GM12878 (cell line): ENCODE results near the gene RRAS. TPM values are rescaled to one million over a fixed set of nuclear protein-coding genes. Genes with fewer than 3 reads are reported as not detected.

ENCODE experiments used
- ATAC-seq: fragments of 200-7000 bp; cut with Tn5 transposase; 3 replicates; pipeline ENCODE4 v1.9.1; 2020; ENCODE audit warnings: mild to moderate bottlenecking, moderate library complexity
- BruUV-seq: library from RNA; stranded (reverse); fragments of 400-500 nt; replicated peaks from 2 replicates; lab custom pipeline; 2021; lab: Mats Ljungman, UMichigan
- CTCF ChIA-PET: fragments of 300-600 bp; sonication (Branson Sonifier 250); formaldehyde crosslinking; extraction: SDS; loops from one replicate; lab custom pipeline; 2021; ENCODE audit warnings: inconsistent platforms; lab: Yijun Ruan, JAX
- POLR2A ChIA-PET: fragments of 350-600 bp; formaldehyde crosslinking; extraction: SDS; loops from one replicate; lab custom pipeline; 2021; ENCODE audit warnings: inconsistent platforms; lab: Charles Lee
- RAD21 ChIA-PET: fragments of 300-600 bp; sonication (Branson Sonifier 250); formaldehyde crosslinking; loops from one replicate; lab custom pipeline; 2023; ENCODE audit warnings: antibody characterized with exemption; ENCODE audit not compliant: unreplicated experiment; lab: Charles Lee
- SMC1A ChIA-PET: fragments of 300-600 bp; sonication (Branson Sonifier 250); formaldehyde crosslinking; loops from one replicate; lab custom pipeline; 2023; ENCODE audit not compliant: unreplicated experiment, uncharacterized antibody; lab: Charles Lee
- DNase-seq: peaks from one replicate; pipeline ENCODE4 v3.0.0-alpha.2; 2011; ENCODE audit warnings: low read depth, low spot score
- FAIRE-seq: peaks from 3 replicates; lab custom pipeline; 2011; peaks lifted over from hg19 to GRCh38; lab: Jason Lieb, UNC
- H2AFZ ChIP-seq: 2 replicates; pipeline ENCODE4 v1.6.0; 2011; ENCODE audit warnings: low read depth, low read length, control low read depth; ENCODE audit not compliant: control insufficient read depth
- H3K27ac ChIP-seq: 2 replicates; pipeline ENCODE4 v1.5.1; 2011; ENCODE audit warnings: control low read depth; ENCODE audit not compliant: control insufficient read depth, insufficient read depth
- H3K27me3 ChIP-seq, 2 experiments: replicated peaks in 1 of 2; 2 replicates each; pipeline versions ENCODE4 v1.6.0 to v1.6.1; 2011; ENCODE audit warnings: low read length in 1 of 2; ENCODE audit not compliant: control insufficient read depth in 2 of 2, insufficient read depth in 2 of 2
- H3K36me3 ChIP-seq, 2 experiments: 2 replicates each; pipeline ENCODE4 v1.5.1; 2011; ENCODE audit warnings: low read length in 1 of 2; ENCODE audit not compliant: control insufficient read depth in 2 of 2, insufficient read depth in 2 of 2
- H3K4me1 ChIP-seq: 2 replicates; pipeline ENCODE4 v1.6.1; 2011; ENCODE audit warnings: mild to moderate bottlenecking, low read length, moderate library complexity, mixed read lengths; ENCODE audit not compliant: control insufficient read depth, insufficient read depth
- H3K4me2 ChIP-seq: 2 replicates; pipeline ENCODE4 v1.6.0; 2011; ENCODE audit warnings: control low read depth; ENCODE audit not compliant: control insufficient read depth, insufficient read depth
- H3K4me3 ChIP-seq: fragments of 200-600 bp; sonication (generic); 2 replicates; pipeline ENCODE4 v1.5.1; 2016
- H3K79me2 ChIP-seq: 2 replicates; pipeline ENCODE4 v1.6.0; 2011; ENCODE audit warnings: low read length; ENCODE audit not compliant: control insufficient read depth, insufficient read depth
- H3K9ac ChIP-seq: 2 replicates; pipeline ENCODE4 v1.8.0; 2011; ENCODE audit warnings: low read length, control low read depth, mixed read lengths; ENCODE audit not compliant: control insufficient read depth, insufficient read depth
- H3K9me3 ChIP-seq: replicated peaks from 3 replicates; pipeline ENCODE4 v1.5.1; 2011; ENCODE audit warnings: mild to moderate bottlenecking, low read length; ENCODE audit not compliant: control insufficient read depth, insufficient read depth
- H4K20me1 ChIP-seq: 2 replicates; pipeline ENCODE4 v1.6.0; 2011; ENCODE audit not compliant: control insufficient read depth, insufficient read depth
- DPF2 ChIP-seq: fragments of 450-650 bp; IDR thresholded peaks from 2 replicates; pipeline ENCODE4 v1.6.1; 2017; ENCODE audit warnings: mild to moderate bottlenecking
- EP300 ChIP-seq, 2 experiments: fragments of 150-350 bp in 1 of 2; IDR thresholded peaks; 2 replicates each; pipeline ENCODE4 v1.6.1; 2011 to 2012; ENCODE audit warnings: low read depth in 2 of 2, low read length in 2 of 2, borderline replicate concordance in 1 of 2, improper control_type of control experiment in 1 of 2, inconsistent platforms in 1 of 2; ENCODE audit not compliant: control insufficient read depth in 1 of 2
- JUNB ChIP-seq: IDR thresholded peaks from 2 replicates; pipeline ENCODE4 v1.6.1; 2016; ENCODE audit warnings: antibody characterized with exemption, mild to moderate bottlenecking
- KLF5 ChIP-seq: fragments of 450-650 bp; IDR thresholded peaks from 2 replicates; pipeline ENCODE4 v1.6.1; 2014; ENCODE audit warnings: mild to moderate bottlenecking; ENCODE audit not compliant: partially characterized antibody
- RB1 ChIP-seq: fragments of 450-650 bp; formaldehyde crosslinking; IDR thresholded peaks from 2 replicates; pipeline ENCODE4 v1.6.1; 2017; ENCODE audit warnings: mild to moderate bottlenecking, borderline replicate concordance
- TBL1XR1 ChIP-seq: IDR thresholded peaks from 2 replicates; pipeline ENCODE4 v1.6.1; 2012; ENCODE audit warnings: low read depth, low read length, improper control_type of control experiment
- TCF12 ChIP-seq: IDR thresholded peaks from 2 replicates; pipeline ENCODE4 v1.6.1; 2011; ENCODE audit warnings: low read depth, mild to moderate bottlenecking, low read length
- WGBS: methylation state at CpG from one replicate; pipeline ENCODE4 v1.1.6; 2016; ENCODE audit warnings: low lambda C conversion rate; ENCODE audit not compliant: insufficient replicate concordance, insufficient coverage; ENCODE audit errors: missing lambda C conversion rate; 5-methylcytosine and 5-hydroxymethylcytosine counted together
- in situ Hi-C: fragments of 300-500 bp; cut with MboI; formaldehyde crosslinking; loops from 9 replicates; pipeline ENCODE4 v1.14.3; 2018; ENCODE audit warnings: mixed read lengths
- intact Hi-C: fragments of 100-400 bp; cut with micrococcal nuclease; formaldehyde crosslinking; loops from one replicate; pipeline ENCODE4 v1.14.2; 2022; ENCODE audit not compliant: unreplicated experiment
- polyA plus RNA-seq, 11 experiments: library from polyadenylated mRNA; depleted of rRNA in 4 of 11; unstranded in 6 of 11; stranded (reverse) in 5 of 11; fragments of >200 nt; fragmentation: Nextera tagmentation in 4 of 11; fragmentation: Illumina TruSeq in 1 of 11; extraction: Ambion mirVana in 4 of 11; extraction: Trizol in 1 of 11; gene quantifications; 1 replicate in 1 of 11; 2 replicates in 10 of 11; pipeline versions ENCODE4 v1.2.1 to v1.2.3, GENCODE V29; 2011 to 2016; ENCODE audit warnings: inconsistent platforms in 2 of 11, missing spikeins in 2 of 11, low read depth in 1 of 11
- total RNA-seq, 4 experiments: library from RNA; depleted of rRNA in 3 of 4; stranded (reverse); fragments of >200 nt in 3 of 4; fragmentation: Illumina TruSeq in 1 of 4; extraction: Trizol in 1 of 4; gene quantifications; 2 replicates each; pipeline versions ENCODE4 v1.2.1 to v1.2.3, GENCODE V29; 2013 to 2021
- TF ChIP-seq, protein P1 (sequence below): IDR thresholded peaks from 2 replicates; pipeline ENCODE4 v1.6.1; 2012; ENCODE audit warnings: low read depth, low read length, improper control_type of control experiment
- TF ChIP-seq, protein P2 (sequence below): fragments of 450-650 bp; conservative IDR thresholded peaks from 2 replicates; pipeline ENCODE4 v1.6.1; 2017; ENCODE audit warnings: mild to moderate bottlenecking, moderate library complexity
- TF ChIP-seq, protein P3 (sequence below): fragments of 150-350 bp; IDR thresholded peaks from 2 replicates; pipeline ENCODE4 v1.6.1; 2016; ENCODE audit warnings: low read depth, low read length

Gene RRAS
- total and polyA plus RNA-seq, 10 of the 15 experiments (the other 5 are each of a cell fraction or from before 2014, with no cell fraction given) = 0.24 to 5.8 (median 1.8) TPM

DNA sequence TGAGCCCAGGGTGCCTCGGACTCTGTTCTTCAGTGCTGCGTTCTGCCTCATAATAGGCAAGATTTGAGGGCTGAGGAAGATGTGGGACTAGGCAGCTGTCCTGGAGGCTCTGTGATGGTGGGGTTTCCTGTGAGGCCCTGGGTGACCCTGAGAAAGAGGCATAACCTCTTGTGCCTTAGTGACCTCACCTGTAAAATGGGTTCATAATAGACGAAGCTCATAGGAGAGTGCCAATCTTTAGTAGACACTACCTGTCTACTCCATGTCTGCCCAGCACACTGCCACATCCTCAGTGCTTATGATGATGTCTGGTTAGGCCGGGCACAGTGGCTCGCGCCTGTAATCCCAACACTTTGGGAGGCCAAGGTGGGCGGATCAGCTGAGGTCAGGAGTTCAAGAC lies 23.4 kb downstream of the RRAS start:
- Histone ChIP-seq H3K9ac (no peak overlapping the region), H4K20me1 (no peaks in the 10 kb centered on the region), H3K27me3 (no peaks in the 10 kb centered on the region), H3K79me2 (no peaks in the 10 kb centered on the region), H3K4me2 (no peak overlapping the region), H3K27ac (no peak overlapping the region), H3K4me3 (no peak overlapping the region), H3K36me3 (peaks cover 18 to 19% of the 10 kb centered on the region in 2 experiments), H2AFZ (no peak overlapping the region), H3K4me1 (no peaks in the 10 kb centered on the region; the same call in 1 of the 2 replicates), H3K9me3 (no peaks in the 10 kb centered on the region; the same call in 2 of the 3 replicates)
- CTCF ChIA-PET = interaction anchor here (1.3 to 1.6 kb wide), 2 partner anchors 15 to 65 kb away, joined by 3 to 4 read pairs; no protein-coding TSS in a partner anchor
- RAD21 ChIA-PET = no interaction called here
- 88% methylated on average over 7 of the region's 7 CpGs for WGBS
- TF ChIP-seq JUNB (no peak), EP300 (IDR thresholded peaks at IDR 0.05; ENCODE audit: borderline replicate concordance in 1 of 2, control insufficient read depth in 1 of 2, low read depth in 2 of 2, low read length in 2 of 2) (no peak)
- TF ChIP-seq, protein P1, sequence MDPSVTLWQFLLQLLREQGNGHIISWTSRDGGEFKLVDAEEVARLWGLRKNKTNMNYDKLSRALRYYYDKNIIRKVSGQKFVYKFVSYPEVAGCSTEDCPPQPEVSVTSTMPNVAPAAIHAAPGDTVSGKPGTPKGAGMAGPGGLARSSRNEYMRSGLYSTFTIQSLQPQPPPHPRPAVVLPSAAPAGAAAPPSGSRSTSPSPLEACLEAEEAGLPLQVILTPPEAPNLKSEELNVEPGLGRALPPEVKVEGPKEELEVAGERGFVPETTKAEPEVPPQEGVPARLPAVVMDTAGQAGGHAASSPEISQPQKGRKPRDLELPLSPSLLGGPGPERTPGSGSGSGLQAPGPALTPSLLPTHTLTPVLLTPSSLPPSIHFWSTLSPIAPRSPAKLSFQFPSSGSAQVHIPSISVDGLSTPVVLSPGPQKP = no peak
- SMC1A ChIA-PET = no interaction called here
- in situ Hi-C loops (no loop called here), intact Hi-C loops (no loop called here)
- BruUV-seq = no TSS peak
- DNase-seq (no peak), FAIRE-seq (no peak), ATAC-seq (no peak)
- POLR2A ChIA-PET = interaction anchor here (0.7 kb wide), 1 partner anchor 97 kb away, joined by 3 read pairs; no protein-coding TSS in a partner anchor

DNA sequence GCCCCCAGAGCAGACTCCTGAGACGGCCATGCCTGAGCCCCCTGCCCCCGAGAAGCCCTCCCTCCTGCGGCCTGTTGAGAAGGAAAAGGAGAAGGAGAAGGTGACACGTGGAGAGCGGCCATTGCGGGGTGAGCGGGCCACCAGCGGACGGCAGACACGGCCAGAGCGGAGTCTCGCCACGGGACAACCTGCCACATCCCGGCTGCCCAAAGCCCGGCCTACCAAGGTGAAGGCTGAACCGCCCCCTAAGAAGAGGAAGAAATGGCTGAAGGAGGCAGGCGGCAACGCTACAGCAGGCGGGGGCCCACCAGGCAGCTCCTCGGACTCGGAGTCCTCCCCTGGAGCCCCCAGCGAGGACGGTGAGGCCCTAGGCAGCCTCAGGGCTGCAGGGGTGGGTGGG lies 24.1 kb downstream of the RRAS start:
- ATAC-seq (no peak), DNase-seq (no peak), FAIRE-seq (no peak)
- intact Hi-C loops = no loop called here
- Histone ChIP-seq H3K27me3 (no peaks in the 10 kb centered on the region), H3K36me3 (peaks cover 17 to 18% of the 10 kb centered on the region in 2 experiments), H3K9me3 (no peaks in the 10 kb centered on the region; the same call in 2 of the 3 replicates), H3K4me1 (no peaks in the 10 kb centered on the region; the same call in 1 of the 2 replicates), H3K4me2 (no peak overlapping the region), H3K4me3 (no peak overlapping the region), H3K9ac (no peak overlapping the region), H3K79me2 (no peaks in the 10 kb centered on the region), H3K27ac (no peak overlapping the region), H2AFZ (no peak overlapping the region), H4K20me1 (no peaks in the 10 kb centered on the region)
- WGBS = over 99% methylated on average over 22 of the region's 23 CpGs
- POLR2A ChIA-PET = no interaction called here
- BruUV-seq = no TSS peak
- CTCF ChIA-PET = no interaction called here
- RAD21 ChIA-PET = no interaction called here
- in situ Hi-C loops = no loop called here
- SMC1A ChIA-PET = no interaction called here
- no peak for TF ChIP-seq DPF2
- TF ChIP-seq, protein P2, sequence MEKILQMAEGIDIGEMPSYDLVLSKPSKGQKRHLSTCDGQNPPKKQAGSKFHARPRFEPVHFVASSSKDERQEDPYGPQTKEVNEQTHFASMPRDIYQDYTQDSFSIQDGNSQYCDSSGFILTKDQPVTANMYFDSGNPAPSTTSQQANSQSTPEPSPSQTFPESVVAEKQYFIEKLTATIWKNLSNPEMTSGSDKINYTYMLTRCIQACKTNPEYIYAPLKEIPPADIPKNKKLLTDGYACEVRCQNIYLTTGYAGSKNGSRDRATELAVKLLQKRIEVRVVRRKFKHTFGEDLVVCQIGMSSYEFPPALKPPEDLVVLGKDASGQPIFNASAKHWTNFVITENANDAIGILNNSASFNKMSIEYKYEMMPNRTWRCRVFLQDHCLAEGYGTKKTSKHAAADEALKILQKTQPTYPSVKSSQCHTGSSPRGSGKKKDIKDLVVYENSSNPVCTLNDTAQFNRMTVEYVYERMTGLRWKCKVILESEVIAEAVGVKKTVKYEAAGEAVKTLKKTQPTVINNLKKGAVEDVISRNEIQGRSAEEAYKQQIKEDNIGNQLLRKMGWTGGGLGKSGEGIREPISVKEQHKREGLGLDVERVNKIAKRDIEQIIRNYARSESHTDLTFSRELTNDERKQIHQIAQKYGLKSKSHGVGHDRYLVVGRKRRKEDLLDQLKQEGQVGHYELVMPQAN = no peak
- TF ChIP-seq RB1 = no peak
- no peak for TF ChIP-seq TCF12
- TF ChIP-seq, protein P3, sequence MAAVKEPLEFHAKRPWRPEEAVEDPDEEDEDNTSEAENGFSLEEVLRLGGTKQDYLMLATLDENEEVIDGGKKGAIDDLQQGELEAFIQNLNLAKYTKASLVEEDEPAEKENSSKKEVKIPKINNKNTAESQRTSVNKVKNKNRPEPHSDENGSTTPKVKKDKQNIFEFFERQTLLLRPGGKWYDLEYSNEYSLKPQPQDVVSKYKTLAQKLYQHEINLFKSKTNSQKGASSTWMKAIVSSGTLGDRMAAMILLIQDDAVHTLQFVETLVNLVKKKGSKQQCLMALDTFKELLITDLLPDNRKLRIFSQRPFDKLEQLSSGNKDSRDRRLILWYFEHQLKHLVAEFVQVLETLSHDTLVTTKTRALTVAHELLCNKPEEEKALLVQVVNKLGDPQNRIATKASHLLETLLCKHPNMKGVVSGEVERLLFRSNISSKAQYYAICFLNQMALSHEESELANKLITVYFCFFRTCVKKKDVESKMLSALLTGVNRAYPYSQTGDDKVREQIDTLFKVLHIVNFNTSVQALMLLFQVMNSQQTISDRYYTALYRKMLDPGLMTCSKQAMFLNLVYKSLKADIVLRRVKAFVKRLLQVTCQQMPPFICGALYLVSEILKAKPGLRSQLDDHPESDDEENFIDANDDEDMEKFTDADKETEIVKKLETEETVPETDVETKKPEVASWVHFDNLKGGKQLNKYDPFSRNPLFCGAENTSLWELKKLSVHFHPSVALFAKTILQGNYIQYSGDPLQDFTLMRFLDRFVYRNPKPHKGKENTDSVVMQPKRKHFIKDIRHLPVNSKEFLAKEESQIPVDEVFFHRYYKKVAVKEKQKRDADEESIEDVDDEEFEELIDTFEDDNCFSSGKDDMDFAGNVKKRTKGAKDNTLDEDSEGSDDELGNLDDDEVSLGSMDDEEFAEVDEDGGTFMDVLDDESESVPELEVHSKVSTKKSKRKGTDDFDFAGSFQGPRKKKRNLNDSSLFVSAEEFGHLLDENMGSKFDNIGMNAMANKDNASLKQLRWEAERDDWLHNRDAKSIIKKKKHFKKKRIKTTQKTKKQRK = no peak
- TF ChIP-seq TBL1XR1 = no peak
- TF ChIP-seq KLF5 = no peak
